Panc1 (cell line): ENCODE results near the gene ELANE. TPM values are rescaled to one million over a fixed set of nuclear protein-coding genes. Genes with fewer than 3 reads are reported as not detected.
A peak's percentile ranks its signal among the peaks of the same experiment; 100 is the strongest.

Source experiments
- ATAC-seq: fragments of 200-7000 bp; cut with Tn5 transposase; 2 replicates; pipeline ENCODE4 v1.9.1; 2020; ENCODE audit warnings: mild to moderate bottlenecking, moderate library complexity
- BruUV-seq: library from RNA; stranded (reverse); fragments of 400-500 nt; replicated peaks from 2 replicates; lab custom pipeline; 2021; lab: Mats Ljungman, UMichigan
- CTCF ChIA-PET: fragments of 300-600 bp; sonication (Branson Sonifier 250); formaldehyde crosslinking; loops from one replicate; lab custom pipeline; 2022; ENCODE audit warnings: antibody characterized with exemption; lab: Charles Lee
- POLR2A ChIA-PET: fragments of 300-600 bp; sonication (Branson Sonifier 250); formaldehyde crosslinking; loops from one replicate; lab custom pipeline; 2022; ENCODE audit warnings: antibody characterized with exemption; lab: Charles Lee
- DNase-seq: peaks from one replicate; pipeline ENCODE4 v3.0.0-alpha.2; 2010; ENCODE audit warnings: low read depth, low spot score
- H3K27ac ChIP-seq: 2 replicates; pipeline ENCODE4 v1.5.1; 2011; ENCODE audit warnings: mild to moderate bottlenecking, low read length, inconsistent platforms
- H3K27me3 ChIP-seq: fragments of 200-500 bp; sonication (Bioruptor generic); 2 replicates; pipeline ENCODE4 v1.6.0; 2014; ENCODE audit warnings: low read length, inconsistent platforms; ENCODE audit not compliant: control insufficient read depth, insufficient read depth
- H3K36me3 ChIP-seq: fragments of 200-500 bp; sonication (Bioruptor generic); 2 replicates; pipeline ENCODE4 v1.5.1; 2014; ENCODE audit warnings: inconsistent platforms, mild to moderate bottlenecking, low read length, moderate library complexity; ENCODE audit not compliant: control insufficient read depth, insufficient read depth
- H3K4me1 ChIP-seq: 2 replicates; pipeline ENCODE4 v1.5.1; 2011; ENCODE audit warnings: inconsistent platforms, mild to moderate bottlenecking, low read length, moderate library complexity; ENCODE audit not compliant: control insufficient read depth, insufficient read depth
- H3K4me3 ChIP-seq, 2 experiments: 2 replicates each; pipeline ENCODE4 v1.5.1; 2011 to 2012; ENCODE audit warnings: low read depth in 2 of 2, low read length in 2 of 2, mild to moderate bottlenecking in 2 of 2, inconsistent platforms in 1 of 2, moderate library complexity in 1 of 2
- H3K9me3 ChIP-seq: fragments of 200-500 bp; sonication (Bioruptor generic); 2 replicates; pipeline ENCODE4 v1.5.1; 2014; ENCODE audit warnings: low read depth, mild to moderate bottlenecking, inconsistent platforms, low read length, moderate library complexity; ENCODE audit not compliant: control insufficient read depth, insufficient read depth
- POLR2AphosphoS5 ChIP-seq: IDR thresholded peaks from 2 replicates; pipeline ENCODE4 v1.6.1; 2012; ENCODE audit warnings: mild to moderate bottlenecking, low read depth, low read length, moderate library complexity
- REST ChIP-seq, 2 experiments: IDR thresholded peaks; 2 replicates each; pipeline ENCODE4 v1.6.1; 2011 to 2012; ENCODE audit warnings: low read depth in 2 of 2, control low read depth in 1 of 2, low read length in 1 of 2, mild to moderate bottlenecking in 1 of 2, moderate library complexity in 1 of 2; ENCODE audit not compliant: insufficient read depth in 1 of 2
- SIN3A ChIP-seq: IDR thresholded peaks from 2 replicates; pipeline ENCODE4 v1.6.1; 2012; ENCODE audit warnings: low read depth, mild to moderate bottlenecking, low read length, moderate library complexity, borderline replicate concordance; ENCODE audit not compliant: insufficient read depth
- TCF7L2 ChIP-seq: IDR thresholded peaks from 2 replicates; pipeline ENCODE4 v1.6.1; 2011; ENCODE audit warnings: mild to moderate bottlenecking, low read depth, low read length, inconsistent platforms
- in situ Hi-C: cut with HindIII; loops from 2 replicates; pipeline ENCODE4 v1.10.0; 2016; ENCODE audit warnings: low sequenced_read_pairs, low pct_unique_long_range_greater_than_20kb
- intact Hi-C: fragments of 100-400 bp; cut with micrococcal nuclease; formaldehyde crosslinking; loops from one replicate; pipeline ENCODE4 v1.10.0; 2022; ENCODE audit not compliant: unreplicated experiment
- total RNA-seq: library from RNA; stranded (reverse); gene quantifications from one replicate; pipeline ENCODE4 v1.2.1, GENCODE V29; 2021; ENCODE audit not compliant: unreplicated experiment
- TF ChIP-seq, protein P1 (sequence below): fragments of 450-650 bp; IDR thresholded peaks from 2 replicates; pipeline ENCODE4 v1.5.1; 2017; ENCODE audit warnings: mild to moderate bottlenecking

Gene ELANE
- total RNA-seq, 1 experiment from 2014 or later = 0.57 TPM

DNA sequence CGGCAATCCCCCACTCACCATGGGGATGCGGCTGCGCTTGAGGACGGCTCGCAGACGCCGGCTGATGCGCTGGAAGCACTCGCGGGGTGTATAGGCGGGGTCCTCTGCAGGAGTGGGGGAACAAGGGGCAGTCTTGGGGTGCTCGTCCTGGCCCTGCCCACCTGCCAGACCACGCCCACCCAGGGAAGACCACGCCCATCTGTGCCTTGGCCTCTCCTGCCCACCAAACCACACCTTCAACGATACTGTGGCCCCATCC lies 47.9 kb downstream of the ELANE start:
- ChIA-PET CTCF (no interaction called here), POLR2A (no interaction called here)
- DNase-seq = no peak
- no peak for TF ChIP-seq REST (IDR thresholded peaks at IDR 0.05; ENCODE audit: insufficient read depth in 1 of 2, low read depth in 2 of 2, low read length in 1 of 2)
- TF ChIP-seq, protein P1, sequence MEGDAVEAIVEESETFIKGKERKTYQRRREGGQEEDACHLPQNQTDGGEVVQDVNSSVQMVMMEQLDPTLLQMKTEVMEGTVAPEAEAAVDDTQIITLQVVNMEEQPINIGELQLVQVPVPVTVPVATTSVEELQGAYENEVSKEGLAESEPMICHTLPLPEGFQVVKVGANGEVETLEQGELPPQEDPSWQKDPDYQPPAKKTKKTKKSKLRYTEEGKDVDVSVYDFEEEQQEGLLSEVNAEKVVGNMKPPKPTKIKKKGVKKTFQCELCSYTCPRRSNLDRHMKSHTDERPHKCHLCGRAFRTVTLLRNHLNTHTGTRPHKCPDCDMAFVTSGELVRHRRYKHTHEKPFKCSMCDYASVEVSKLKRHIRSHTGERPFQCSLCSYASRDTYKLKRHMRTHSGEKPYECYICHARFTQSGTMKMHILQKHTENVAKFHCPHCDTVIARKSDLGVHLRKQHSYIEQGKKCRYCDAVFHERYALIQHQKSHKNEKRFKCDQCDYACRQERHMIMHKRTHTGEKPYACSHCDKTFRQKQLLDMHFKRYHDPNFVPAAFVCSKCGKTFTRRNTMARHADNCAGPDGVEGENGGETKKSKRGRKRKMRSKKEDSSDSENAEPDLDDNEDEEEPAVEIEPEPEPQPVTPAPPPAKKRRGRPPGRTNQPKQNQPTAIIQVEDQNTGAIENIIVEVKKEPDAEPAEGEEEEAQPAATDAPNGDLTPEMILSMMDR = no peak
- TF ChIP-seq TCF7L2 = no peak
- no peak for TF ChIP-seq POLR2AphosphoS5
- TF ChIP-seq SIN3A = no peak
- ATAC-seq = no peak; the same call in 1 of the 2 replicates
- Histone ChIP-seq H3K9me3 (no peaks in the 10 kb centered on the region), H3K4me3 (no peak overlapping the region), H3K27ac (no peak overlapping the region), H3K4me1 (no peaks in the 10 kb centered on the region), H3K27me3 (no peaks in the 10 kb centered on the region), H3K36me3 (no peaks in the 10 kb centered on the region)
- intact Hi-C loops = no loop called here
- in situ Hi-C loops = no loop called here
- BruUV-seq = no TSS peak

DNA sequence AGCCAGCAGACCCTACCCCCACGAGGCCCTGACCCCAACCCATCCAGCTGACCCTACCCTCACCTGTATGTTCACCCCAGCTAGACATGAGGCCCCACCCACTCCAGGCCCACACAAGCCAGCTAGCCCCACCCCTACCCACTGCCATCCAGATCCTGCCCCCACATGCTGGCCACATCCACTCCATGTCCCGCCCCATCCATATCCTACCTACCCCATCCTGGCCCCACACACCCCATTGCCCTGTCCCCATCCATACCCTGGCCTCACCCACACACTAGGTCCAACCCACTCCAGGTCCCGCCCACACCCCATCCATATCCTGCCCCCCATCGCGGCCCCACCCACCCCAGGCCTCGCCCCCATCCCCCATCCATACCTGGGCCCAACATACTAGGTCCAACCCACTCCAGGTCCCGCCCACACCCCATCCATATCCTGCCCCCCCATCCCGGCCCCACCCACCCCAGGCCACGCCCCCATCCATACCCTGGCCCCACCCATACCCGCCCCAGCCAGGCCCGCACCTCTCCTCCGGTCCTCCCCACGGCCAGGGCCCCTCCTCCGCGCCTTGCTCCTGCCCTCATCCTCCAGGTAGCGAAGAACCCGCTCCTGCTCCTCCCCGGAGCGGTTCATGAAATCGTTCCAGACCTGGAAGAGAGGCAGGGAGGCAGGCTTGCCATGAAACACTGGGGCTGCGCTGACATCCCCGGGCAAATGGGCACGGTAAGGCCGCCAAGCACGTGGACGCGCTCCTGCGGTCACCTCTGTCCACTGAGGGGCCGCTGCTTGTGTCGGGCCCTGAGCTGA lies 48.4 kb downstream of the ELANE start:
- in situ Hi-C loops = no loop called here
- intact Hi-C loops = no loop called here
- no TSS peak for BruUV-seq
- TF ChIP-seq POLR2AphosphoS5 = no peak
- TF ChIP-seq, protein P1 = no peak
- ATAC-seq (peak; percentile 83), DNase-seq (no peak)
- POLR2A ChIA-PET = no interaction called here
- Histone ChIP-seq H3K4me3 (no peak overlapping the region), H3K4me1 (no peaks in the 10 kb centered on the region), H3K9me3 (no peaks in the 10 kb centered on the region), H3K36me3 (no peaks in the 10 kb centered on the region), H3K27me3 (no peaks in the 10 kb centered on the region), H3K27ac (no peak overlapping the region)
- CTCF ChIA-PET = no interaction called here
